ENCODE measurements around the gene MEX3D.
A peak's percentile ranks its signal among the peaks of the same experiment; 100 is the strongest.

The MEX3D gene

GRCh38 chr19:1518471-1518870, 49.7 kb downstream of the MEX3D start:
- H3K4me3 ChIP-seq (ENCODE audit: control insufficient read depth, low read depth, low read length) = no peak overlapping the region
- no peak for DNase-seq (ENCODE audit: low read depth)
- TF ChIP-seq CTCF (IDR thresholded peaks at IDR 0.05; ENCODE audit: control insufficient read depth, insufficient read depth, low read depth, low read length, missing control alignments) = no peak

- no peak for DNase-seq (ENCODE audit: low read depth)
- no peak for TF ChIP-seq CTCF (IDR thresholded peaks at IDR 0.05; ENCODE audit: control insufficient read depth, insufficient read depth, low read depth, low read length, missing control alignments)
- no peak overlapping the region for H3K4me3 ChIP-seq (ENCODE audit: control insufficient read depth, low read depth, low read length)
These were observed 51.8 kb downstream of the MEX3D start for GRCh38 chr19:1516395-1516753.

GRCh38 chr19:1514986-1515721, 53.0 kb downstream of the MEX3D start:
- TF ChIP-seq CTCF (IDR thresholded peaks at IDR 0.05; ENCODE audit: control insufficient read depth, insufficient read depth, low read depth, low read length, missing control alignments) = no peak
- DNase-seq (ENCODE audit: low read depth) = no peak
- H3K4me3 ChIP-seq (ENCODE audit: control insufficient read depth, low read depth, low read length) = no peak overlapping the region

- no peak for TF ChIP-seq CTCF (IDR thresholded peaks at IDR 0.05; ENCODE audit: control insufficient read depth, insufficient read depth, low read depth, low read length, missing control alignments)
- DNase-seq (ENCODE audit: low read depth) = no peak
- no peak overlapping the region for H3K4me3 ChIP-seq (ENCODE audit: control insufficient read depth, low read depth, low read length)
These were observed 53.8 kb downstream of the MEX3D start for GRCh38 chr19:1514295-1514661.

GRCh38 chr19:1513499-1514294, 54.4 kb downstream of the MEX3D start:
- H3K4me3 ChIP-seq (ENCODE audit: control insufficient read depth, low read depth, low read length) = peak overlapping the region; percentile 64
- TF ChIP-seq CTCF (IDR thresholded peaks at IDR 0.05; ENCODE audit: control insufficient read depth, insufficient read depth, low read depth, low read length, missing control alignments) = peak; percentile 76
- DNase-seq (ENCODE audit: low read depth) = no peak

- DNase-seq (ENCODE audit: low read depth) = no peak
- H3K4me3 ChIP-seq (ENCODE audit: control insufficient read depth, low read depth, low read length) = peak within 1 kb of the TSS; percentile 64
These were observed 55.2 kb downstream of the MEX3D start, which contains the start of gene ADAMTSL5 for GRCh38 chr19:1512671-1513498. Gene ADAMTSL5 (minus strand): TSS chr19:1513019. CDS start chr19:1510943, 2,076 bp downstream.

More at GRCh38 chr19:1512671-1513498, 55.2 kb downstream of the MEX3D start, which contains the start of gene ADAMTSL5:
- no peak for TF ChIP-seq CTCF (IDR thresholded peaks at IDR 0.05; ENCODE audit: control insufficient read depth, insufficient read depth, low read depth, low read length, missing control alignments)
